Left colon (tissue), 2 donors: ENCODE measurements around the gene EVC2. TPM values are rescaled to one million over a fixed set of nuclear protein-coding genes. Genes with fewer than 3 reads are reported as not detected.

Source experiments
- ATAC-seq: fragments of 200-7000 bp; cut with Tn5 transposase; one replicate; pipeline ENCODE4 v1.9.1; 2020; ENCODE audit warnings: mild to moderate bottlenecking, moderate library complexity
- DNase-seq, 2 donors: peaks; one replicate each; pipeline ENCODE4 v3.0.0-alpha.2; 2020
- intact Hi-C, 2 donors: fragments of 100-400 bp; cut with DNase I in 1 of 2; cut with micrococcal nuclease in 1 of 2; formaldehyde crosslinking; loops; one replicate each; pipeline versions ENCODE4 v1.11.2 to v1.14.0; 2022; cut with DNase I, micrococcal nuclease
- long read RNA-seq: library from polyadenylated mRNA; unstranded; transcript quantifications from one replicate; pipeline ENCODE4 v2.0.0, GENCODE V29; 2021
- total RNA-seq, 2 donors: library from RNA; stranded (reverse); fragmentation: NEBNext Ultra II Directional; extraction: Animal tissue kit (Norgen Biotek cat#: 25700); gene quantifications; one replicate each; pipeline ENCODE4 v1.2.1, GENCODE V29; 2021
- donor health status: DM: no; HTN: no; CAD: no.
- donor health status: DM: yes; HTN: yes; CAD: no.

EVC2 gene
- total RNA-seq: 1 to 10 TPM in 1 of 2 donors, under 1 TPM in 1; 0.82 to 1.4 TPM
- long read RNA-seq, partial matches to known transcripts: 1 of 1 reads
- long read RNA-seq, other reads (novel, unspliced or antisense): 0 of 1 reads

GRCh38 chr4:5708449-5709206 is at the start of gene EVC2:
Gene EVC2, minus strand, starts transcription at chr4:5708559. Its CDS starts 46 bp downstream, at chr4:5708513.
- ATAC-seq: no peak
- DNase-seq: peak; percentile 41 to 45
- intact Hi-C loops: no loop called here

GRCh38 chr4:5757954-5758353 is 49.6 kb upstream of the EVC2 start:
- intact Hi-C loops: no loop called here
- DNase-seq (no peak), ATAC-seq (no peak)

GRCh38 chr4:5757536-5757935 is 49.2 kb upstream of the EVC2 start:
- ATAC-seq: no peak
- intact Hi-C loops: no loop called here

GRCh38 chr4:5757091-5757490 is 48.7 kb upstream of the EVC2 start:
- ATAC-seq (no peak), DNase-seq (no peak)

More at GRCh38 chr4:5757536-5757935, 49.2 kb upstream of the EVC2 start:
- no peak for DNase-seq

GRCh38 chr4:5756271-5756670 is 47.9 kb upstream of the EVC2 start:
- DNase-seq: no peak
- intact Hi-C loops: no loop called here
- no peak for ATAC-seq

More at GRCh38 chr4:5757091-5757490, 48.7 kb upstream of the EVC2 start:
- intact Hi-C loops: no loop called here

GRCh38 chr4:5755679-5756078 is 47.3 kb upstream of the EVC2 start:
- intact Hi-C loops: no loop called here
- no peak for ATAC-seq
- DNase-seq: no peak

GRCh38 chr4:5755161-5755560 is 46.8 kb upstream of the EVC2 start:
- no peak for DNase-seq
- no peak for ATAC-seq
- intact Hi-C loops: no loop called here

GRCh38 chr4:5754529-5754881 is 46.1 kb upstream of the EVC2 start:
- intact Hi-C loops: no loop called here
- ATAC-seq: no peak
- no peak for DNase-seq

GRCh38 chr4:5753766-5754528 is 45.6 kb upstream of the EVC2 start:
- ATAC-seq: no peak
- DNase-seq: no peak
- intact Hi-C loops: no loop called here

GRCh38 chr4:5753366-5753765 is 45.0 kb upstream of the EVC2 start:
- no peak for DNase-seq
- intact Hi-C loops: no loop called here
- ATAC-seq: no peak

- intact Hi-C loops: no loop called here
- DNase-seq: no peak
- no peak for ATAC-seq
These were observed 44.2 kb upstream of the EVC2 start for GRCh38 chr4:5752376-5753184.

GRCh38 chr4:5751666-5752375 is 43.5 kb upstream of the EVC2 start:
- ATAC-seq: no peak

GRCh38 chr4:5750946-5751665 is 42.7 kb upstream of the EVC2 start:
- DNase-seq (no peak), ATAC-seq (no peak)
- intact Hi-C loops: no loop called here

More at GRCh38 chr4:5751666-5752375, 43.5 kb upstream of the EVC2 start:
- no peak for DNase-seq
- intact Hi-C loops: no loop called here

GRCh38 chr4:5750052-5750945 is 41.9 kb upstream of the EVC2 start:
- DNase-seq (no peak), ATAC-seq (no peak)
- intact Hi-C loops: no loop called here

GRCh38 chr4:5749568-5749967 is 41.2 kb upstream of the EVC2 start:
- DNase-seq: no peak
- ATAC-seq: no peak
- intact Hi-C loops: no loop called here

GRCh38 chr4:5747738-5748375 is 39.5 kb upstream of the EVC2 start:
- intact Hi-C loops: no loop called here
- ATAC-seq (no peak), DNase-seq (no peak)
